Caki2 (cell line): ENCODE data around the gene ZNF195. TPM values are rescaled to one million over a fixed set of nuclear protein-coding genes. Genes with fewer than 3 reads are reported as not detected.
"Not testable (repeated sequence)": the region's sequence is repeated elsewhere in the genome, so short reads cannot be mapped to it uniquely, and the experiment has no call there.

ENCODE experiments used
- DNase-seq: peaks from one replicate; pipeline ENCODE4 v3.0.0-alpha.2; 2015; ENCODE audit warnings: low read depth
- in situ Hi-C: cut with HindIII; loops from 2 replicates; pipeline ENCODE4 v1.10.0; 2016; ENCODE audit warnings: low sequenced_read_pairs, low pct_unique_long_range_greater_than_20kb, mixed read lengths
- total RNA-seq: library from RNA; depleted of rRNA; stranded (reverse); fragments of >200 nt; shearing (Covaris generic); gene quantifications from 2 replicates; pipeline ENCODE4 v1.2.3, GENCODE V29; 2014; ENCODE audit warnings: low replicate concordance; rRNA removed

The ZNF195 gene
- 22.4 and 31.5 TPM in 2 replicates for total RNA-seq

- DNase-seq, result peak; percentile 91
- in situ Hi-C loops, result no loop called here
Measured at GRCh38 chr11:3378426-3379423, at the start of gene ZNF195. TSS of gene ZNF195 (minus strand) at chr11:3379146. CDS start at chr11:3379040, 106 bp downstream.

GRCh38 chr11:3428076-3428475 lies 49.1 kb upstream of the ZNF195 start:
- DNase-seq, result not testable (repeated sequence)

GRCh38 chr11:3426541-3426940 lies 47.6 kb upstream of the ZNF195 start:
- in situ Hi-C loops, result not testable (repeated sequence)

More at GRCh38 chr11:3428076-3428475, 49.1 kb upstream of the ZNF195 start:
- in situ Hi-C loops, result not testable (repeated sequence)

GRCh38 chr11:3423928-3424327 lies 45.0 kb upstream of the ZNF195 start:
- in situ Hi-C loops, DNase-seq: not testable (repeated sequence)

More at GRCh38 chr11:3426541-3426940, 47.6 kb upstream of the ZNF195 start:
- DNase-seq, result not testable (repeated sequence)

- in situ Hi-C loops, DNase-seq: not testable (repeated sequence)
Measured at GRCh38 chr11:3423138-3423731, 44.3 kb upstream of the ZNF195 start.

GRCh38 chr11:3422380-3423137 lies 43.6 kb upstream of the ZNF195 start:
- in situ Hi-C loops, result not testable (repeated sequence)

GRCh38 chr11:3421608-3422379 lies 42.8 kb upstream of the ZNF195 start:
- in situ Hi-C loops, DNase-seq: not testable (repeated sequence)

More at GRCh38 chr11:3422380-3423137, 43.6 kb upstream of the ZNF195 start:
- DNase-seq, result peak; percentile 97

GRCh38 chr11:3420281-3421042 lies 41.5 kb upstream of the ZNF195 start:
- in situ Hi-C loops, DNase-seq: not testable (repeated sequence)

GRCh38 chr11:3419496-3419895 lies 40.5 kb upstream of the ZNF195 start:
- in situ Hi-C loops, DNase-seq: not testable (repeated sequence)

GRCh38 chr11:3417047-3417446 lies 38.1 kb upstream of the ZNF195 start:
- in situ Hi-C loops, result not testable (repeated sequence)
- DNase-seq, result peak; percentile 10

GRCh38 chr11:3415301-3415700 lies 36.4 kb upstream of the ZNF195 start:
- DNase-seq, in situ Hi-C loops: not testable (repeated sequence)

- in situ Hi-C loops, DNase-seq: not testable (repeated sequence)
Measured at GRCh38 chr11:3413666-3414065, 34.7 kb upstream of the ZNF195 start.

GRCh38 chr11:3412837-3413236 lies 33.9 kb upstream of the ZNF195 start:
- in situ Hi-C loops, result no loop called here
- no peak for DNase-seq

- in situ Hi-C loops, DNase-seq: not testable (repeated sequence)
Measured at GRCh38 chr11:3408722-3409121, 29.8 kb upstream of the ZNF195 start.

- in situ Hi-C loops, DNase-seq: not testable (repeated sequence)
Measured at GRCh38 chr11:3408058-3408605, 29.2 kb upstream of the ZNF195 start.

GRCh38 chr11:3406937-3407336 lies 28.0 kb upstream of the ZNF195 start:
- DNase-seq, in situ Hi-C loops: not testable (repeated sequence)
